DOHH2 (cell line): ENCODE results near the gene CYB561A3.

ENCODE experiments used
- CTCF ChIP-seq: fragments of 200-600 bp; sonication (generic); IDR thresholded peaks from one replicate; pipeline ENCODE4 v1.5.1; 2014; ENCODE audit warnings: antibody characterized with exemption, mild to moderate bottlenecking, low read depth, low read length; ENCODE audit not compliant: poor library complexity, severe bottlenecking
- EZH2phosphoT487 ChIP-seq: fragments of 200-600 bp; sonication (generic); IDR thresholded peaks from 2 replicates; pipeline ENCODE4 v1.6.1; 2017; ENCODE audit warnings: borderline replicate concordance, mild to moderate bottlenecking, antibody characterized with exemption, low read length, moderate library complexity, mixed read lengths

GRCh38 chr11:61338783-61339489 lies 22.7 kb downstream of the CYB561A3 start:
- TF ChIP-seq CTCF (no peak), EZH2phosphoT487 (no peak)
